CD8-positive, alpha-beta memory T cell (primary cell): ENCODE results near the gene MAP7. TPM values are rescaled to one million over a fixed set of nuclear protein-coding genes. Genes with fewer than 3 reads are reported as not detected.
A peak's percentile ranks its signal among the peaks of the same experiment; 100 is the strongest.
"Not testable (repeated sequence)": the region's sequence is repeated elsewhere in the genome, so short reads cannot be mapped to it uniquely, and the experiment has no call there.

ENCODE experiments used
- CTCF ChIA-PET: fragments of 350-600 bp; sonication (Branson Sonifier 250); formaldehyde crosslinking; loops from one replicate; lab custom pipeline; 2021; ENCODE audit warnings: antibody characterized with exemption; lab: Charles Lee
- POLR2A ChIA-PET: fragments of 350-600 bp; sonication (Branson Sonifier 250); formaldehyde crosslinking; loops from one replicate; lab custom pipeline; 2021; ENCODE audit warnings: antibody characterized with exemption; lab: Charles Lee
- DNase-seq, 5 donors: peaks; one replicate each; pipeline versions ENCODE4 v3.0.0 to v3.0.0-alpha.2; 2020 to 2022; ENCODE audit warnings: mixed read lengths in 1 of 5
- H3K27ac ChIP-seq: one replicate; pipeline ENCODE4 v1.7.0; 2013; ENCODE audit warnings: low read depth, mild to moderate bottlenecking, low read length, moderate library complexity
- H3K27me3 ChIP-seq: 2 replicates; pipeline ENCODE4 v1.7.0; 2013; ENCODE audit warnings: low read length, mild to moderate bottlenecking; ENCODE audit not compliant: insufficient read depth, poor library complexity, severe bottlenecking
- H3K36me3 ChIP-seq: 2 replicates; pipeline ENCODE4 v1.7.0; 2013; ENCODE audit warnings: mild to moderate bottlenecking, low read length, moderate library complexity; ENCODE audit not compliant: insufficient read depth
- H3K4me1 ChIP-seq: 2 replicates; pipeline ENCODE4 v1.7.0; 2013; ENCODE audit warnings: mild to moderate bottlenecking, low read length, moderate library complexity; ENCODE audit not compliant: insufficient read depth
- H3K4me3 ChIP-seq: 2 replicates; pipeline ENCODE4 v1.7.0; 2013; ENCODE audit warnings: mild to moderate bottlenecking, low read length
- H3K9me3 ChIP-seq: 2 replicates; pipeline ENCODE4 v1.7.0; 2013; ENCODE audit warnings: mild to moderate bottlenecking, low read length
- H3K27ac Mint-ChIP-seq, 8 donors: one replicate each; pipeline ENCODE4 v1.8.0; 2020 to 2021; ENCODE audit warnings: mixed read lengths in 8 of 8, mild to moderate bottlenecking in 6 of 8, inconsistent platforms in 3 of 8, moderate library complexity in 3 of 8
- H3K27me3 Mint-ChIP-seq, 2 donors: one replicate each; pipeline ENCODE4 v1.8.0; 2020 to 2021; ENCODE audit warnings: mixed read lengths in 2 of 2, mild to moderate bottlenecking in 1 of 2, moderate library complexity in 1 of 2
- H3K36me3 Mint-ChIP-seq, 3 donors: one replicate each; pipeline ENCODE4 v1.8.0; 2020 to 2021; ENCODE audit warnings: mixed read lengths in 3 of 3, inconsistent platforms in 1 of 3, mild to moderate bottlenecking in 1 of 3
- H3K4me1 Mint-ChIP-seq, 3 donors: one replicate each; pipeline ENCODE4 v1.8.0; 2020 to 2021; ENCODE audit warnings: mixed read lengths in 3 of 3, inconsistent platforms in 1 of 3, mild to moderate bottlenecking in 1 of 3
- H3K4me3 Mint-ChIP-seq, 7 donors: one replicate each; pipeline ENCODE4 v1.8.0; 2020 to 2021; ENCODE audit warnings: mixed read lengths in 7 of 7, mild to moderate bottlenecking in 6 of 7, moderate library complexity in 4 of 7, inconsistent platforms in 2 of 7
- H3K9me3 Mint-ChIP-seq, 5 donors: one replicate each; pipeline ENCODE4 v1.8.0; 2020 to 2022; ENCODE audit warnings: mixed read lengths in 5 of 5, mild to moderate bottlenecking in 3 of 5, moderate library complexity in 2 of 5, inconsistent platforms in 1 of 5
- polyA plus RNA-seq: library from polyadenylated mRNA; unstranded; fragments of 300-500 nt; fragmentation: Illumina TruSeq; gene quantifications from one replicate; pipeline ENCODE4 v1.2.3, GENCODE V29; 2021
- total RNA-seq, 2 experiments: library from RNA; stranded (reverse); gene quantifications; one replicate each; pipeline ENCODE4 v1.2.3, GENCODE V29; 2021

The MAP7 gene
- total and polyA plus RNA-seq, 3 experiments from 2014 or later = 0.50 to 0.52 (median 0.51) TPM

DNA sequence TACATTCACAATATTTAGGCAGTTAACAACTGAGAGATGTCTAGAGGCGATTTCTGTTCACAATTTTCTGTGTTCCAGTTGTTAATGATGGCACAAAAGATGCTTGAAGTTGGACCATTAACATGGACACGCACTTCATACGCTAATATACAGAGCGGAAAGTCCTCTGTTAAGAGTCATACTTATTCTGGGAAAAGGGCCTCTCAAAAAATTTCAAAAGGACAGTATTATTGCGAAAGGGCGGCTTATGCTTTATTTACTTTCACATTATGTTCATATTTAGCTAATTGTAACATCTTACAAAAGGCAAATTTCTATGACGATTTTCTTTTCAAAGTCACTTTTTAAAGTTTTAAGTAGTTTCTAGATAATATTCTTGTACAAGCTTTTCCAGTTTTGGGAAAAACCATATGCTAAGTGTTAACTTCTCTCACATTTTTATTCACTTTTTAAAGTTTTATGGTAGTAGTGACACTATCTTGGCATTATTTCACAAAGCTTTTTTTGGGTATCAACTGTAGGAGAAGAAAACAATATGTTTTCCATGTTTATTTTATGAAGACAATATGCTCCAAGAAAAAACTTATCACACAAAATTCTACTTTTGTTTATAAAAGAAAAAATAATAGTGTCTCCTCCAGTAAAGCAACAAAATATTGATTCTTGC, 62.3 kb downstream of the MAP7 start:
- Mint-ChIP-seq H3K4me1 (no peaks in the 10 kb centered on the region), H3K27ac (no peak overlapping the region), H3K4me3 (no peak overlapping the region), H3K9me3 (peaks cover 0 to 3% (median 0%) of the 10 kb centered on the region in 5 donors), H3K36me3 (no peaks in the 10 kb centered on the region), H3K27me3 (peaks cover 4 to 12% of the 10 kb centered on the region in 2 donors)
- no peaks in the 10 kb centered on the region for H3K4me1 ChIP-seq
- no peak for DNase-seq
- H3K36me3 ChIP-seq = no peaks in the 10 kb centered on the region
- H3K9me3 ChIP-seq = no peaks in the 10 kb centered on the region
- no peak overlapping the region for H3K27ac ChIP-seq
- H3K4me3 ChIP-seq = no peak overlapping the region
- POLR2A ChIA-PET = no interaction called here
- no peaks in the 10 kb centered on the region for H3K27me3 ChIP-seq
- CTCF ChIA-PET = no interaction called here

DNA sequence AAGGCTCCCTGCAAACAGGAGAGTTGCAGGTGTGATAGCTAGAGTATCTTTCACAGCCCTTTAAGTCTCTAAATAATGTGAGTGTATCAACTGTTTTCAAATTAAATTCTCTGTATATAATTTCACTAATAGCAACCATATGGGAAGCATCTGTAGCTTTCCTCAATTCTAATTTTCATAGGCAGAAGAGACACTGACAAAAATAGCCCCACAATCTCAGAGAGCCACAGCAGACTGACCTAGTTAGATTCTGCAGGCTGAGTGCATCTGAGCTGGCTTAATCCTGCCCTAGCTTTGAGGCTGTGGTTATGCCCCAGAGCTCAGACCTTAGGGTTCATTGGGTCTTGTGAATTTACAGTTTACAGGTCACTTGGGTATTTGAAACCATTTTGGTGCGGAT, 63.9 kb downstream of the MAP7 start:
- no peaks in the 10 kb centered on the region for H3K36me3 Mint-ChIP-seq

GRCh38 chr6:136483906-136484305, 66.3 kb downstream of the MAP7 start:
- no peaks in the 10 kb centered on the region for H3K36me3 ChIP-seq
- Mint-ChIP-seq H3K36me3 (no peaks in the 10 kb centered on the region), H3K9me3 (peaks cover 0 to 5% (median 0%) of the 10 kb centered on the region in 5 donors), H3K4me3 (no peak overlapping the region), H3K27ac (no peak overlapping the region), H3K27me3 (peaks cover 4 to 5% of the 10 kb centered on the region in 2 donors), H3K4me1 (no peaks in the 10 kb centered on the region)
- no peaks in the 10 kb centered on the region for H3K9me3 ChIP-seq
- no peaks in the 10 kb centered on the region for H3K27me3 ChIP-seq
- ChIA-PET POLR2A (no interaction called here), CTCF (no interaction called here)
- no peaks in the 10 kb centered on the region for H3K4me1 ChIP-seq
- DNase-seq = no peak
- H3K27ac ChIP-seq = no peak overlapping the region
- no peak overlapping the region for H3K4me3 ChIP-seq

More for the DNA sequence above, 63.9 kb downstream of the MAP7 start:
- Histone ChIP-seq H3K36me3 (no peaks in the 10 kb centered on the region), H3K27me3 (no peaks in the 10 kb centered on the region), H3K9me3 (no peaks in the 10 kb centered on the region), H3K27ac (no peak overlapping the region), H3K4me3 (no peak overlapping the region), H3K4me1 (no peaks in the 10 kb centered on the region)
- no peak overlapping the region for H3K4me3 Mint-ChIP-seq
- ChIA-PET POLR2A (no interaction called here), CTCF (interaction anchor here (0.6 kb wide), 1 partner anchor 71 kb away, joined by 3 read pairs; no protein-coding TSS in a partner anchor)
- peaks cover 0 to 5% (median 0%) of the 10 kb centered on the region in 5 donors for H3K9me3 Mint-ChIP-seq
- DNase-seq = no peak
- H3K4me1 Mint-ChIP-seq = no peaks in the 10 kb centered on the region
- peaks cover 0 to 6% of the 10 kb centered on the region in 2 donors for H3K27me3 Mint-ChIP-seq
- H3K27ac Mint-ChIP-seq = no peak overlapping the region

- CTCF ChIA-PET, POLR2A ChIA-PET, H3K9me3 ChIP-seq, H3K36me3 ChIP-seq, H3K27ac Mint-ChIP-seq, H3K27me3 ChIP-seq, H3K9me3 Mint-ChIP-seq, H3K36me3 Mint-ChIP-seq, H3K27ac ChIP-seq, H3K4me1 ChIP-seq, DNase-seq, H3K4me1 Mint-ChIP-seq, H3K4me3 ChIP-seq: not testable (repeated sequence)
- Mint-ChIP-seq H3K27me3 (peaks cover 4 to 11% of the 10 kb centered on the region in 2 donors), H3K4me3 (peak overlapping the region in 1 of 7 donors; percentile 20)
Observed at GRCh38 chr6:136483005-136483404, 67.2 kb downstream of the MAP7 start.

GRCh38 chr6:136477548-136477947, 72.7 kb downstream of the MAP7 start:
- POLR2A ChIA-PET = no interaction called here

GRCh38 chr6:136475686-136476085, 74.5 kb downstream of the MAP7 start:
- Histone ChIP-seq H3K27ac (no peak overlapping the region), H3K4me1 (no peaks in the 10 kb centered on the region), H3K27me3 (no peaks in the 10 kb centered on the region), H3K36me3 (no peaks in the 10 kb centered on the region), H3K4me3 (no peak overlapping the region), H3K9me3 (no peaks in the 10 kb centered on the region)
- CTCF ChIA-PET = no interaction called here
- POLR2A ChIA-PET = interaction anchor here (0.6 kb wide), 1 partner anchor 100 kb away, joined by 3 read pairs; no protein-coding TSS in a partner anchor
- no peak for DNase-seq
- H3K4me1 Mint-ChIP-seq = peaks cover 3 to 7% (median 6%) of the 10 kb centered on the region in 3 donors
- no peaks in the 10 kb centered on the region for H3K36me3 Mint-ChIP-seq
- H3K4me3 Mint-ChIP-seq = no peak overlapping the region
- no peak overlapping the region for H3K27ac Mint-ChIP-seq
- H3K27me3 Mint-ChIP-seq = peaks cover 11 to 51% of the 10 kb centered on the region in 2 donors
- peaks cover 0 to 2% (median 0%) of the 10 kb centered on the region in 5 donors for H3K9me3 Mint-ChIP-seq

More at GRCh38 chr6:136477548-136477947, 72.7 kb downstream of the MAP7 start:
- Histone ChIP-seq H3K4me1 (no peaks in the 10 kb centered on the region), H3K9me3 (no peaks in the 10 kb centered on the region), H3K27me3 (no peaks in the 10 kb centered on the region), H3K4me3 (no peak overlapping the region), H3K27ac (no peak overlapping the region), H3K36me3 (no peaks in the 10 kb centered on the region)
- H3K27me3 Mint-ChIP-seq = peaks cover 11 to 42% of the 10 kb centered on the region in 2 donors
- H3K4me3 Mint-ChIP-seq = no peak overlapping the region
- no peaks in the 10 kb centered on the region for H3K36me3 Mint-ChIP-seq
- CTCF ChIA-PET = no interaction called here
- no peak overlapping the region for H3K27ac Mint-ChIP-seq
- H3K9me3 Mint-ChIP-seq = peaks cover 0 to 2% (median 0%) of the 10 kb centered on the region in 5 donors
- DNase-seq = no peak
- no peaks in the 10 kb centered on the region for H3K4me1 Mint-ChIP-seq

- no peak overlapping the region for H3K4me3 ChIP-seq
- Mint-ChIP-seq H3K4me3 (no peak overlapping the region), H3K27ac (no peak overlapping the region), H3K27me3 (peaks cover 7 to 53% of the 10 kb centered on the region in 2 donors), H3K36me3 (no peaks in the 10 kb centered on the region), H3K4me1 (peaks cover 3 to 15% (median 6%) of the 10 kb centered on the region in 3 donors), H3K9me3 (peaks cover 0 to 2% (median 0%) of the 10 kb centered on the region in 5 donors)
- no peak overlapping the region for H3K27ac ChIP-seq
- DNase-seq = no peak
- no peaks in the 10 kb centered on the region for H3K9me3 ChIP-seq
- POLR2A ChIA-PET = no interaction called here
- CTCF ChIA-PET = no interaction called here
- no peaks in the 10 kb centered on the region for H3K27me3 ChIP-seq
- no peaks in the 10 kb centered on the region for H3K4me1 ChIP-seq
- no peaks in the 10 kb centered on the region for H3K36me3 ChIP-seq
Observed at GRCh38 chr6:136474241-136474640, 76.0 kb downstream of the MAP7 start.

GRCh38 chr6:136471922-136472321, 78.3 kb downstream of the MAP7 start:
- Mint-ChIP-seq H3K4me1 (peaks cover 3 to 16% (median 6%) of the 10 kb centered on the region in 3 donors), H3K9me3 (no peaks in the 10 kb centered on the region), H3K27ac (no peak overlapping the region), H3K27me3 (peaks cover 7 to 43% of the 10 kb centered on the region in 2 donors), H3K36me3 (no peaks in the 10 kb centered on the region), H3K4me3 (no peak overlapping the region)
- no peaks in the 10 kb centered on the region for H3K9me3 ChIP-seq
- H3K4me1 ChIP-seq = no peaks in the 10 kb centered on the region
- POLR2A ChIA-PET = no interaction called here
- no peaks in the 10 kb centered on the region for H3K27me3 ChIP-seq
- no peaks in the 10 kb centered on the region for H3K36me3 ChIP-seq
- no peak overlapping the region for H3K27ac ChIP-seq
- CTCF ChIA-PET = no interaction called here
- no peak overlapping the region for H3K4me3 ChIP-seq
- no peak for DNase-seq
